ENCODE results near the gene FCSK. TPM values are rescaled to one million over a fixed set of nuclear protein-coding genes. Genes with fewer than 3 reads are reported as not detected.

The FCSK gene
- total RNA-seq, 1 donor from 2014 or later, result 19.5 TPM

DNA sequence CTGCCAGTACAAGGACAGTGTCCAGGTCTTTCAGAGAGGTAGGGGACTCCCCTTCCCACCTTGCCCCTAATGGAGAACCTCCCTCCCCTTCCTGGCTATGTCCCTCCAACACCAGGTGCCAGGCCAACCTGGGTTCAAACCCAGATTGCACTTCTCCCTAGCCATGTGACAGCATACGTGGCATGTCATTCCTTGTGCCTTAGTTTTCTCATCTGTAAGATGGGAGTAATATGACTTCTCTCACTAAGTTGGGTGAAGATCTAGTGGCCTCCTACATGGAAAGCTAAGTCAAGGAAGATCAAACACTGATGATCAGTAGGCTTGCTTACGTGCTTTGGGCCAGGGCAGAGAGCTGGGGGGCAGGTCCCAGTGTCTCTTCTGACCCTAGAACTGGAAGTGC is 8.8 kb downstream of the FCSK start:
- TF ChIP-seq, protein P1, sequence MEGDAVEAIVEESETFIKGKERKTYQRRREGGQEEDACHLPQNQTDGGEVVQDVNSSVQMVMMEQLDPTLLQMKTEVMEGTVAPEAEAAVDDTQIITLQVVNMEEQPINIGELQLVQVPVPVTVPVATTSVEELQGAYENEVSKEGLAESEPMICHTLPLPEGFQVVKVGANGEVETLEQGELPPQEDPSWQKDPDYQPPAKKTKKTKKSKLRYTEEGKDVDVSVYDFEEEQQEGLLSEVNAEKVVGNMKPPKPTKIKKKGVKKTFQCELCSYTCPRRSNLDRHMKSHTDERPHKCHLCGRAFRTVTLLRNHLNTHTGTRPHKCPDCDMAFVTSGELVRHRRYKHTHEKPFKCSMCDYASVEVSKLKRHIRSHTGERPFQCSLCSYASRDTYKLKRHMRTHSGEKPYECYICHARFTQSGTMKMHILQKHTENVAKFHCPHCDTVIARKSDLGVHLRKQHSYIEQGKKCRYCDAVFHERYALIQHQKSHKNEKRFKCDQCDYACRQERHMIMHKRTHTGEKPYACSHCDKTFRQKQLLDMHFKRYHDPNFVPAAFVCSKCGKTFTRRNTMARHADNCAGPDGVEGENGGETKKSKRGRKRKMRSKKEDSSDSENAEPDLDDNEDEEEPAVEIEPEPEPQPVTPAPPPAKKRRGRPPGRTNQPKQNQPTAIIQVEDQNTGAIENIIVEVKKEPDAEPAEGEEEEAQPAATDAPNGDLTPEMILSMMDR (conservative IDR thresholded peaks at IDR 0.05), result no peak
- no peaks in the 10 kb centered on the region for H3K27me3 Mint-ChIP-seq
- DNase-seq (ENCODE audit: extremely low spot score, unreplicated experiment), result no peak
- no peaks in the 10 kb centered on the region for H3K36me3 Mint-ChIP-seq
- no peaks in the 10 kb centered on the region for H3K9me3 Mint-ChIP-seq
- H3K27ac Mint-ChIP-seq, result no peak overlapping the region
- H3K4me1 Mint-ChIP-seq (ENCODE audit: unreplicated experiment), result no peaks in the 10 kb centered on the region
- H3K4me3 Mint-ChIP-seq, result no peak overlapping the region

DNA sequence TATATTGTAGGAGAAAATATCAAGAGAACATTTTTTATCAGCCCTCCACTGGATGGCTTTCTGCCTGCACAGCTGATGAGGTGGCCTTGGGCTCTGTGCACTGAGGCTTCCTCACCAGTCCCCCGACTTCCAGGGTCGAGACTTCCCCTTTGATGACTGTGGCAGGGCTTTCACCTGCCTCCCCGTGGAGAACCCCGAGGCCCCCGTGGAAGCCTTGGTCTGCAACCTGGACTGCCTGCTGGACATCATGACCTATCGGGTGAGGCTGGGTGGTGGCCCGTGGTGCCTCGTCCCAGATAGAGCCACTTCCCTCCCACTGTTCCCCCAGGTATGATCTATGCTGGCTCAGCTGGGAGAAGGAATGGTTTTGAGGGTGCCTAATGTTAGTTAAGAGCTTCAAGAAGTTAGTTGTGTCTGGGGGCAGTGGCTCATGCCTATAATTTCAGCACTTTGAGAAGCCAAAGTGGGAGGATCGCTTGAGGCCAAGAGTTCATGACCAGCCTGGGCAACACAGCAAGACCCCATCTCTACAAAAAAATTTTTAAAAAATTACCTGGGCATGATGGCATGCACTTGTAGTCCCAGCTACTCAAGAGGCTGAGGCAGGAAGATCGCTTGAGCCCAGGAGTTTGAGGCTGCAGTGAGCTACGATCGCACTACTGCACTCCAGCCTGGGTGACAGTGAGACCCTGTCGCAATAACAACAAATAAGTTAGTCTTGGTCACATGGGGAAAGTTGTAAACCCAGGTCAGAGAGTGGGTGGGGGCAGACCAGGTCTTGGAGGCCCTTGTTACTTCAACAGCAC is 11.8 kb downstream of the FCSK start:
- H3K27me3 Mint-ChIP-seq, result no peaks in the 10 kb centered on the region
- H3K36me3 Mint-ChIP-seq, result no peaks in the 10 kb centered on the region
- H3K4me1 Mint-ChIP-seq (ENCODE audit: unreplicated experiment), result no peaks in the 10 kb centered on the region
- H3K27ac Mint-ChIP-seq, result no peak overlapping the region
- TF ChIP-seq, protein P1 (conservative IDR thresholded peaks at IDR 0.05), result no peak
- H3K4me3 Mint-ChIP-seq, result no peak overlapping the region
- DNase-seq (ENCODE audit: extremely low spot score, unreplicated experiment), result no peak
- H3K9me3 Mint-ChIP-seq, result no peaks in the 10 kb centered on the region

GRCh38 chr16:70466805-70467076 is 12.3 kb downstream of the FCSK start:
- Mint-ChIP-seq H3K9me3 (no peaks in the 10 kb centered on the region), H3K4me3 (no peak overlapping the region), H3K27me3 (no peaks in the 10 kb centered on the region), H3K4me1 (ENCODE audit: unreplicated experiment) (no peaks in the 10 kb centered on the region), H3K36me3 (no peaks in the 10 kb centered on the region), H3K27ac (no peak overlapping the region)
- DNase-seq (ENCODE audit: extremely low spot score, unreplicated experiment), result no peak
- TF ChIP-seq, protein P1 (conservative IDR thresholded peaks at IDR 0.05), result no peak

- H3K36me3 Mint-ChIP-seq, result no peaks in the 10 kb centered on the region
- no peaks in the 10 kb centered on the region for H3K4me1 Mint-ChIP-seq (ENCODE audit: unreplicated experiment)
- TF ChIP-seq, protein P1 (conservative IDR thresholded peaks at IDR 0.05), result no peak
- DNase-seq (ENCODE audit: extremely low spot score, unreplicated experiment), result no peak
- no peak overlapping the region for H3K4me3 Mint-ChIP-seq
- H3K27me3 Mint-ChIP-seq, result no peaks in the 10 kb centered on the region
- no peak overlapping the region for H3K27ac Mint-ChIP-seq
- H3K9me3 Mint-ChIP-seq, result no peaks in the 10 kb centered on the region
Observed at GRCh38 chr16:70467113-70467512, 12.7 kb downstream of the FCSK start.

GRCh38 chr16:70467608-70468007 is 13.2 kb downstream of the FCSK start:
- no peak for DNase-seq (ENCODE audit: extremely low spot score, unreplicated experiment)
- Mint-ChIP-seq H3K27ac (no peak overlapping the region), H3K36me3 (no peaks in the 10 kb centered on the region), H3K4me3 (no peak overlapping the region), H3K9me3 (no peaks in the 10 kb centered on the region), H3K27me3 (no peaks in the 10 kb centered on the region), H3K4me1 (ENCODE audit: unreplicated experiment) (no peaks in the 10 kb centered on the region)
- TF ChIP-seq, protein P1 (conservative IDR thresholded peaks at IDR 0.05), result no peak
